HG02973 (cell line): ENCODE results near the gene DCDC2C.
"Not testable (repeated sequence)": the region's sequence is repeated elsewhere in the genome, so short reads cannot be mapped to it uniquely, and the experiment has no call there.

ENCODE experiments used
- ATAC-seq: cut with Tn5 transposase; IDR thresholded peaks from one replicate; pipeline ENCODE4 v1.9.1; 2021; ENCODE audit warnings: moderate library complexity; ENCODE audit not compliant: unreplicated experiment

Gene DCDC2C, protein sequence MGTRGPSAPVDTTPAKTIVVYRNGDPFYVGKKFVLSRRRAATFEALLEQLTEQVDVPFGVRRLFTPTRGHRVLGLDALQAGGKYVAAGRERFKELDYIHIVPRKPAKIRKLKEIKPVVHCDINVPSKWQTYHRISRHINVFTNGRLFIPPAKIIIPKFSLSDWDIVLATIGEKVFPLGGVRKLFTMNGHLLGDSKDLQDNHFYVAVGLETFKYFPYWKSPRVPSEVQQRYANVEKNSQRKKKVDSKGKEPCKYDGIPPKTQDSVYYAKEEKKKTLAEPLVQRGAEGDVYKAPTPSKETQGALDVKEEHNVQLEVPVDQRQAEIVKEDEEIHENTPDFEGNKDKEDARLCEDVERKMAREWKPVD

DNA sequence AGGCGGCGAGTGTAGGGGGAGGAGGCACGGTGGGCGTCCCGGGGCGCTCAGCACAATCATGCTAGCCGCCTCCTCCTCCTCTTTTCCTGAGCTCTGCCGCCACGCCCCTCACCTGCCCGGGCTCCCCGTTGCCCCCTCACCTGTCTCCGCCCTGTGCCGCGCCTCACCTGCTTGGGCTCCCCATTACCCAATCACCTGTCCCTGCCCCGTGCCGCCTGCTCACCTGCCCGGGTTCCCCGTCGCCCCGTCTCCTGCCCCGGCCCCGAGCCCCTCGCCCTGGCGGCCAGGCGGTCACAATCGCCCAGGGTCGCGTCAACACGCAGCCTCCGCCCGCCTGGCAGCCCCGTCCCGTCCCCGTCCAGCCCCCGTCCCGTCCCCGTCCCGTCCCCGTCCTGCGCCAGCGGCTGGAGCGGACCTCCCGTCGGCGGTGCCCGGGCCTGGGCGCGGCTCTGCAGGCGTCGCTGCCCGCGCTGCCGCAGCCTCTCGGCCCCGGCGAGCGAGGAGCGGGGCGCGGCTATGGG lies at the start of gene DCDC2C:
Gene DCDC2C (plus strand): TSS at position 340 of the 521 bp plus-strand sequence. CDS start 177 bp downstream, at position 517.
- no peak for ATAC-seq

DNA sequence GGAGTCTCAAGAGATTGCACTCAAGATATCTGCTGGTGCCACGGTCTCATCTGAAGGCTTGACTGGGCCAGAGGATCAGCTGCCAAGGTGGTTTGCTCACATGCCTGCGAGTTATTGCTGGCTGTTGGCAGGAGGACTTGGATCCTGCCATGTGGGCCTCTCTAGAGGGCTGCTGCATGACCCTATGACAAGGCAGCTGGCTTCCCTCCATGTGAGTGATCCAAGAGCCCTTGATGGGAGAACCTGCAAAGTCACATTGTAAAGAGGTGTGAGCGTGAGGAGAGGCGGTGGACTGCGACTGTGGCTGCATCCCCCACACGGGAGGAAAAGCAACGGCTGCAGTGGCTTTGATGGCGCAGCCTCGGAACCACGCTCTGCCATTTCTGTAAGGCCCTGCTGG lies 49.4 kb upstream of the DCDC2C start:
- ATAC-seq: no peak

DNA sequence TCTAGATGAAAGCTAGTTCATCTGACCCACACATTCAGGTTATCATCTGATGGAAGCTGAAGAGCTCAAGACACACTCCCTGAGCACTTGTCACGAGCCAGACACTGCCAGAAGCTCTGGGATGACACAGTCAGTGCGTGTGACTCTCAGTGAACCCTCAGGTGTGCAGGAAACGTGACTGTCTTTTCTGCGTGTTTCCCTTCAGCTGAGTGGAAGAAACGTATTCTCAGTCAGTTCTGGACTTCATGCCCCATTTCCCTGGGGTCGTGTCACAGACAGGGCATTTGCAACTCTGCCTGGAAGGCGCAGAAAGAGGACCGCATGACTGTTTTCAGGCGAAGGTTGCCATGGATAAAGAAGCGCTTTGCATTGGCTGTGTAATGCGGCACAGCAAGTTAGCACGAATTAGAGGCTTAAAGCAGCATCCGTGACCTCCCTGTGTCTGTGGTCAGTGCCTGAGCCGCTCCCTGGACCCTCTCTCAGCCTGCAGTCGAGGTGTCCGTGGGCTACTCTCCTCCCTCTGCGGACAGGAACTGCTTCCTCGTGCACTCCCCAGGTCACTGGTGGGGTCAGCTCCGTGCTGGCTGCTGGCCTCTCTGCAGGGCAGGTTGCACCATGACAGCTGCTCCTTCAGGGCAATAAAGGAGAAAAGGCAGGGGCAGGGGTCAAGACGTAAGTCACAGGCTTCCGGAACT lies 48.7 kb upstream of the DCDC2C start:
- no peak for ATAC-seq

DNA sequence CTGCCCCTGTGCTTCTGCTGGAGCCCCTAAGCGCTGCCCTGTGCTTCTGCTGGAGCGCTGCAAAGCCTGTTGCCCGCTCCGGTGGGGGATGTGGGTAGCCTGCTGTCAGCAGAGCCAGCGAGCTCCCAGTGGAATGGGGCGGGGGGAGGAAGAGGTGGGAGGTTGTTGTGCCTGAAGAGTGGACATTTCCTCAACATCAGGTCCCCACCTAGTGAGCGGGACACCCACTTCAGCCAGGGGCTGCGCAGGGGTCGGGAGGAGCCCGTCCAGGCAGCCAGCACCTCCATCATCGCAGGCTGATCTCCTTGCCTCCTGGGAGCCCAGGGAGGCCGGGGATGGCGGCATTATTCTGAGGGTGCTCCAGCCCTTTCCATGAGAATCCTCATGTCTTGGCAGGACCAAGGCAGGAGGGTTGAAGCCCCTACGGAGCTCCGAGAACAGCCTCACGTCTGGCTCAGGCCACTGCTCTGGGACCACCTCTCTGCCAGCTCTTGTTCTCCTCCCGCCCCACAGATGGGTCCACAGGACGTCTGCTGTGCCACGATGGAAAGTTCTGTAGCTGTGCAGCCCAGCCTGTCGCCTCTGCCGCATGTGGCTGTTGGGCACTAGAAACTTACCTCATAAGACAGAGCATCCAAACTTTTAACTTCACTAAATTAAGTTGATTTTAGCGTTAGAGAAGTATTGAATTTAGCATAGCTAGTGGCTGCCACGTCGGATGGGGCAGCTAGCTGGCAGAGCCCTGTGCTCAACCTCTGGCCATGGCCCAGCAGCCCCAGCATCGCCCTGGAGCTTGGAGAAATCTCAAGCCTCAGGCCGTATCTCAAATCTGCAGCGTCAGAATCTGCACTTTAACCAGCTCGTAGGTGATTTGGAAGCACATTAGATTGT lies 47.3 kb upstream of the DCDC2C start:
- no peak for ATAC-seq

DNA sequence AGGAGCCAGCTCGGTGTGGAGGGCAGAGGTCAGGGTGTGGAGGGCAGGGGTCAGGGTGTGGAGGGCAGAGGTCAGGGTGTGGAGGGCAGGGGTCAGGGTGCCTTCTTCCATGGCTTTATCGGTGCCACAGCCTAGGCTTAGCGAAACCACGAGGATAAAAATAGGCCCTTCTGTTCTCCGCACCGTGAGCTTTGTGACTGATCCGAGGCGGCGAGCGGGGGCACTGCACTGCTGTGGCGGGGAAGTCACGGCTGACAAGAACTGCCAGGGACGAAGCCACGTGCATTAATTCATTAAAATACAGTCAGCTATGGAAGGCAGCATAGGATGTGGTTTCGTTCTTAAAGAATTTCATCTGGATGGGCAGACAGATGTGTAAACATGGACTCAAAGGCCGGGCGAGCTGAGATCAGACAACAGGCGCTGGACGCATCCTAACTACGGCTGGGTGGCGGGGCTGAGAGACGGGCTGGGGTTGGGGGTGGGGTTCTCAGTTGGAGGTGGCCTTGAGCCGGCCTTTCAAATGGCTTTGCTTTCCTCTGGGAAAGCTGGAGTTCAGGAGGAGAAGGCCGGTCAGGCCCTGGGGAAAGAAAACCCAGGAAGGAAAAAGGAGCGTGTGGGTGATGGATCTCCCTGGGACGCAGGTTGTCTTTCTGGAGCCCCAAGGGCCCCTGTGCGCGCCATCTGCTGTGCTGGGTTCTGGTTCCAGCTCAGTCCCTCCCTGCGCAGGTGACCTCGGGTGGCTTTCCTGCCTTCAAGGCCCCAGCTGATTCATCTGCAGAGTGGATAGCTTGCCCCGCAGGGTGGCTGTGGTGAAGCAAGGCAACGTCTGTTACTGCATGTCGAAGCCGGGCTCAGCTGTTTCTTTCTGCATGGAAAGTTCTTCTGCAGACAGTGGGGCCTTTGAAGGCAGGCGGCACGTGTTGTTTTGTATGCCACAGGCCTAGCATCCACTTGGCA lies 46.3 kb upstream of the DCDC2C start:
- no peak for ATAC-seq

DNA sequence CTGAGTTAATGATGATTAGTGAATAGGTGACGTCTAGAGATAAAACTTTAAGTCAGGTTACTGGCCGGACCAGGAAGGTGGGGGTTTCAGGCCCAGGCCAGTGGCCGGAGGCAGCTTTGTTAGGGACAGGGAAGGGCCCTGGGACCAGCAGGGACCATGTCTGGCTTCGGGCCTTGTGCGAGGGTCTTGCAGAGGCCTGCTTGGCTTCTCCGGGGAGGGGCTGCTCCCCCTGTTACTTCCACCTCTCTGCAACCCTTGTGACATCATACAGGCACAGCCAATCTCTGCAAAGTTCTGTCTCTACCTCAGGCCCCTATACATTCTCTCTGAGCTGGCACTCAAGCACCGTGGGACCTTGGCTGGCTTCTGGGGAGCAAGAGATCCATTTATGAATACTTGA lies 45.5 kb upstream of the DCDC2C start, which contains the start of gene ALLC:
Gene ALLC (plus strand): TSS at position 320 of the 400 bp plus-strand sequence. CDS start 12,958 bp downstream, outside the sequence.
- ATAC-seq: no peak

DNA sequence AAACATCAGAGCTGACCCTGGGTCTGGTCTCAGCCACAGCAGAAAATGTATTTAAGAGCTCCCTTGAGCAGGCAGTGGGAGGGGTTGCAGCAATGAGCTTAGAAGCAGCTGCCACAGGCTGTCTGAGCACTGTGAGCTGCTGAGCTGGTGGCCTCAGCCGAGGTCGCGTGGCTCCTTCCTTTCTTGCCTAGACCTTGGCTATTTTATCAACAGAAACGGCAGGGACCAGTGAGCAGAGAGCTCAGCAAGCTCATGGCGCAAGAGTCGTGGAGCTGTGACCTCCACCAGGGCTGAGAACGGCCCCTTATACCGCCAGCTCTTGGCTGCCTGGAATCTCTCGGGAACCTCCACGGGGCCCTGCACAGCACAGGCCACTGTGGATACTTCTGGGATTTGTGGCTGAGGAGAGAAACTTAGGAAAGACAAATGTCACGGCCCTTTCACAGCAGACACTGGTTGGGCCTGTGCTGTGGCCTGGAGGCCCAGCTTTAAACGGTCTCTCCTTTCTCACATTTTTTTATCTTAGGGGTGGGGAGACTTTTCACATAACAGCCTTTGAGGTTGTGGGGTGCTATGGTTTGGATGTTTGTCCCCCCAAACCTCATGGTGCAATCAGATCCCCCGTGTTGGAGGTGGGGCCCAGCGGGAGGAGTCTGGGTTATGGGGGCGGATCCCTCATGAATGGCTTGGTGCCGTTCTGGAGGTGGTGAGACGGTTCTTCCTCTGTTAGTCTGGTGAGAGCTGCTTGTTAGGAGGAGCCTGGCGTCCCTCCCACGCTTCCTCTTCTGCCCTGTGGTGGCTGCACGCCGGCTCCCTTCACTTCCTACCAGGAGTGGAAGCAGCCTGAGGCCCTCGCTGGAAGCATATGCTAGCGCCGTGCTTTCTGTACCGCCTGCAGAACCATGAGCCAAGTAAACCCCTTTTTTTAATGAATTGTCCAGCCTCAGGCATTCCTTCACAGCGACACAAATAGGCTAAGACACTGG lies 43.6 kb upstream of the DCDC2C start:
- no peak for ATAC-seq

DNA sequence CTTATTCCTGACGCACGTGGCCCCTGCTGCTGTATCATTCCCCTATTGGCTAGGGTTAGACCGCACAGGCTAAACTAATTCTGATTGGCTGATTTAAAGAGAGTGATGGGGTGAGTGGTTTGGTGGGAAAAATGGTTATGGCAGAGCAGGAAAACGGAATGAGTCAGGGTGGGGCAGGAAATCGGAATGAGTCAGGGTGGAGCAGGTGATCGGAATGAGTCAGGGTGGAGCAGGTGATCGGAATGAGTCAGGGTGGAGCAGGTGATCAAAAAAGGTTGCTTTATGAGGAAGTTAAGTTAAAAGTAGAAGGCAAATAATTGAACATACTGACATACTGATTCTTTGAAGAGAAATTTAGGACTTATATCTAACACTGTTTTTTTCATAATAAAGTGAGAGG lies 42.7 kb upstream of the DCDC2C start:
- not testable (repeated sequence) for ATAC-seq

DNA sequence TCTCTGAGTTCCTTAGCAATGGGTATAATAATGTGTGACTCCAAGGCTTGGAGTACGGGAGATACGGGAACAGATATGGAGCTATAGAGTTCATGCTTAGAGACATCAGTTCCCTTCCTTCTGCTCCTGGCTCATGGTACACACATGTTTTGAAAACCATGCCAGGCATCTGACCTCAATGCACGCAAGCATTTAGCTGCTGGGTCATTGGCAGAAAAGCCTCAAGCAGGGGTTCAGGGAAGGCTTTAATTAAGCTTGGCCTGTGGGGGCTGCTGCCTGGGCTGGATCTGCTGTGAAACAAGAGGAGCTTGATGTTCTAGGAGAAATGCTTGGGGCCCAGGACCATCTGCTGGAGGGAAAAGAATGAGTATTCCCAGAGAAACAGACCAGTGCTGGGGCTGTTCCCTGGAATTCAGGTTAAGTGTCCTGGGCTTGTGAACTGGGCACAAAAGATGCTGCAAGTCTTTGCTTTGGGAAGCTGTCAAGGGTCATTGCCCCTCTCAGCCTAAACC lies 42.2 kb upstream of the DCDC2C start:
- ATAC-seq: no peak

DNA sequence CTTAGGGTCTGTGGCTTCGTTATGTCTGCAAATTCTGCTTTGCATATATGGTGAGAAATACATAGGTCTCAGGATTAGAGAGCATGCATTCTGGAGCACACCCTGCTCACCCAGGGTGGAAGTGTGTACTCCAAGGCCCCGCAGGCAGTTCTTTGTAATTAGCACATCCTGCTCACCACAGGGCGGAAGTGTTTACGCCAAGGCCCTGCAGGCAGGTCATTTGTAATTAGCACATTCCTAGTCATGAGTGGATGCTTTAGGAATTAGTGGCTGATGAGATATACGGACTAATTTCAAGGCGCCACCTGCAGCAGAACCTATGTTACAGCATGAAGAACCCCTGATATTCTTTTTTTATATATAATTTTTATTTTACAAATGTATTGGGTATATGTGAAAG lies 41.1 kb upstream of the DCDC2C start:
- ATAC-seq: no peak

DNA sequence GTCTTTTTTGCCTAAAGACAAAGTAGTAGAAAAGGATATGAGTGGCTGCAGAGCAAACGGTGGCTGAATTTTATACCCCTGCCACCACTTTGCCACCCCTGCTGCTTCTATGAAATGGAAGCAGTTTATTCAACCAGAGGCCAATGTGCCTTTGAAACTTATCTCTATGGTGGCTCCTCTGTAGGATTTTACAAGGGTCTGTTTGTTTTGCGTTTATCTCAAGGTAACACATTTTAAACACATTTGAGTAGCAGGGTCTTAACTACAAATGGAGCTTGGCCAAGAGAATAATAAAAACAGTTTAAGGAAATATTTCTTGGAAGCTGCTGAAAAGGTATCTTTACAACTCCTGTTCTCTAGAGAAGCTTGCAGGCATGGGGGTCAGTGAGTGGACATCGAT lies 39.3 kb upstream of the DCDC2C start:
- ATAC-seq: no peak

DNA sequence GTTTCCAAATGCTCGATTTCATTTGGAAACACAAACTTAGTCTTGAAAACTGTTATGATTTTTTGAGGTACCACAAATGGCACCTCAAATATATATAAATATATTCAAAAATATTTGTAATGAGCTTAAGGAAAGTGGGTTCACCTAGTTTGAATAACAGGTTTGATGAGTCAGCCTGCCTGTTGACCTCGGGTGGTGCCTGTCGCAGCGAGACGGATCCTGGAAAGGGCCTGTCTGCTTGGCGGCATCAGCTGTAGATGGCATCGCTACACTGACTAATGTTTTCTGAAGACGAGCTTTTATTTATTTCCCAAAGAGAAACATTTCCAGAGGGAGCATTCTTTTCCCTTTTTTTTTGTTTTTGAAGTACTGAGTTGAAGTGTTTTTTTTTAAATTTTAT lies 38.5 kb upstream of the DCDC2C start:
- ATAC-seq: no peak

DNA sequence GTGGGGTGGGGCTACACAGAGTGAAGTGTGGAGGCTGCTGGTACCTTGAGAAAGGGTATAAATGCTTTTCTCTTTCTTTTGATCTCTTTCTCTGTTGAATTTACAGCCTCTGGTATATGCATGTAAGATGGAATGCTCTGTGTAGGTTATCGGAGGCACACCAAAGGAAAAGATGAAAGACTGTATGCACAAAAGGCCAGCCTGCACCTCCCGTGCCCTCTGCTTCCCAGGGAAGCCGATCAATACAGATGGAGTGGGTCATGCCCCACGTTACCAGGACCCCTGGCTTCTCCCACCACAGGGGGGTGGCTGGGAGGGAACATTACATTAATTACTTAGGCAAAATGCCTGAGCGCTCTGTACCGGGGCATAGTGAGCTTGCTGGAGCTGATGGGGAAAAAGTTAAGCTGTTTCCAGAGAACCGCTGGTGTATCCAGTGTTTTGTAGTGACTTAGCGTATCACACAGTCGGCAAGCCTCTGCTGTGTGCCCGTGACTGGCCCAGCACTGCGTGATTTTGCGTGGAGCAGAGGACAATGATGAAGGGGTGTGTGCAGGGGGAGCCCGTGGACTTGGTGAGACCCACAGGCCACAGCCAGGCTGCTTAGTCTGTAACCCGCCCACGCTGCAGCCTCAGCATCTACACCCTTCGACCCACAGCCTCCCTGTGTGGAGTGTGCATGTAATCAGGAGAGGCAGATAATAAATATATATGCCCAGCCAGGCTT lies 37.3 kb upstream of the DCDC2C start:
- no peak for ATAC-seq

DNA sequence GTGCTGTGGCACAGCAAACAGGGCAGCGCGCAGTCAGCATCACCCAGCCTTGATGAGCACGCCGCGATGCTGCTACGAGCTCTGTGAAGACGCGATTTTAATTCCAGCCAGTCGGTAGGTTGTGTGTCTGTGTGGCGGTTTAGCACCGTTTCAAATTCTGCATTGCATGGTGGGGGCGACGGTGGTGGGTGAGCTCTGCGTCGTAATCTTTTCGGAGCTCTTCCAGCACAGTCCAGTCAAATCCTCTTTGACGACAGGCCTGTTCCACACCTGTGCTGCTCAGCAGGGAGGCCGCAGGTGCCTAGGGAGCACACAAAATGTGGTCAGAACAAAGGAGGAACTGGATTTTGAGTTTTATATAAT lies 36.8 kb upstream of the DCDC2C start:
- no peak for ATAC-seq

DNA sequence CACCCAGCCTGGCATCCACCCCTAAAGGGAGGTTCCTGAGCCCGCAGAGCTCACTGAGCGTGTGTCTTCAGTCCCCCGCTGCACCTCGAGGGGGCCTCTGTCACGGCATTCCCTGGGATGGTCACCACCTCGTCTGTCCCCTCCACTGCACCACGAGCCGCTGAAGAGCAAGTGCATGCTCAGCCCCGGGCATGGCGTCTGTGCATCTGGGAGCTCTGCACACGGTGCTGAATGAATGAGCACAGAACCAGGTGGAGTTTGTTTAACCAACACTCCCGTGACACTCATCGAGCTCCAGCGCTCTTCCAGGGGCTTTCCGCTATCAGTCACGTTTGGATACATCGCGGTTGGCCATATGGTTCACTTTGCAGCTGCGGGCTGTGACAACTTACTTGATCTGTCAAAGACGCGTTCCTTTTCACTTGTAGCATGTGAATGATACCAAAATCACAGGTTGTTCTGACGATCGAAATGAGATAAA lies 36.2 kb upstream of the DCDC2C start:
- no peak for ATAC-seq

DNA sequence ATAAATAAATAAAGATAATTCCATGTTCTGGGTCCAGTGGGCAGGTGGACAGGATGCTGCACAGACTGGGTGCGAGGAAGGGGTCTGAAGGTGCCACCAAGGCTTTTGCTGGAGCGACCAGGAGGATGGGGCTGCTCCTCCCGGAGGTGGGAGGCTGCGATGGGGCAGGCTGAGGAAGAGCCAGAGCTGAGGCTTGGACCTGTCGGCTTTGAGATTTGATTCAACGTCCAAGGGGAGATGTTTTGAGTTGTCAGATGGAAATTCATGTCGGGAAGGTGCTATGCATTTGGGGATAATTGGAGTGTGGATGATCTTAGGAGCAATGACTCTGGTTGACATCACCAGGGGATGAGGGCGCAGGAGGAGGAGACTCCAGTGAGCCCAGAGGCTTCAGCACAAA lies 33.7 kb upstream of the DCDC2C start:
- no peak for ATAC-seq

DNA sequence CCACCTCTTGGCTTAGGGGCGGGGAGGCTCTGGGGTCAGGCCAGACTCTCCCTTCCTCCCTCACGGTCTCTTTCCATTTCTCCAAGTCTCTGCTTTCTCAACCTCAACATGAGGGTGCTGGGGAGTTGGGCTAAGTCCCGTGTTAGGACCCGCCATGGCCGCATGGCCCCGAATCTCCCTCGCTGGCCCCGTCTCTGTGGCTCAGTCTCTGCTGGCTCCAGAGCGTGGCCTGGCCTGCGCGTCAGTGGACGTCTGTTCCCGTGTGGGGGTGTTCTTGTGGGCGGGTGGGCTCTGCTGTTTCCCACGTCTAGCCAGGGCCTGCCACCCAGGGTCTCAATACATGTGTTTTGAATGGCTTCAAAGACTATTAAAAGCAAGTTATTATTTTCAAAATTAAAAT lies 33.0 kb upstream of the DCDC2C start:
- ATAC-seq: no peak

DNA sequence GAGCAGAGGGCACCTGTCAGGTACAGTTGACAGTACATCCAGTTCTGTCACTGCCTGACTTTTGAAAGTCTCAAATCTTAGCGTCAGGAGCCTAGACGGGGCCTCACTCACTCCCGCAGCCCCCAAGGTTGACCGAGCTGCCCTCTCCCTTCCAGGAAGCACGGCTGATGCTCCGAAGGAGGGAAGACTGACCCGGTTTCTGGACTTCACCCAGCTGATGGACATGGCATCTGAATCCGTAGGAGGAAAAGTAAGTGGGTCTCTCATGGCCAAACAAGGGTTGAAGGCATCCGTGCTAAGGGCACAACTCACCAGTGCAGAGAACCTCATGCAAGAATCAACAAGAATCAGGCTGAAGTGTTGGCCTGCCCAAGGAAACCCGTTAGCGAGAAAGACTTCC lies 32.4 kb upstream of the DCDC2C start:
- no peak for ATAC-seq
